Activated T-cell treated with anti-CD3 and anti-CD28 coated beads, Interleukin-2, amount 50 U/mL, for 4 hours (primary cell): ENCODE data around the gene TNFRSF1A. TPM values are rescaled to one million over a fixed set of nuclear protein-coding genes. Genes with fewer than 3 reads are reported as not detected.

ENCODE experiments used
- ATAC-seq, 2 donors: fragments of 200-7000 bp; cut with Tn5 transposase; one replicate each; pipeline ENCODE4 v1.10.0; 2021
- DNase-seq: peaks from one replicate; pipeline ENCODE4 v3.0.0-alpha.2; 2020
- H3K27me3 Mint-ChIP-seq: one replicate; pipeline ENCODE4 v1.8.0; 2021; ENCODE audit warnings: low read depth, mixed read lengths
- H3K36me3 Mint-ChIP-seq: one replicate; pipeline ENCODE4 v1.8.0; 2022; ENCODE audit warnings: mixed read lengths; ENCODE audit not compliant: insufficient read depth
- H3K4me1 Mint-ChIP-seq: one replicate; pipeline ENCODE4 v1.8.0; 2021; ENCODE audit warnings: low read depth, mixed read lengths
- H3K4me3 Mint-ChIP-seq: one replicate; pipeline ENCODE4 v1.8.0; 2021; ENCODE audit warnings: mild to moderate bottlenecking, moderate library complexity, mixed read lengths
- H3K9me3 Mint-ChIP-seq: one replicate; pipeline ENCODE4 v1.8.0; 2021; ENCODE audit warnings: mixed read lengths
- total RNA-seq, 3 donors: library from RNA; stranded (reverse); gene quantifications; one replicate each; pipeline ENCODE4 v1.2.1, GENCODE V29; 2021

Gene TNFRSF1A
- total RNA-seq, 3 donors from 2014 or later = 28.0 to 34.5 (median 33.0) TPM

- DNase-seq = no peak
- Mint-ChIP-seq H3K4me1 (peaks cover 54% of the 10 kb centered on the region), H3K4me3 (no peak overlapping the region), H3K9me3 (no peaks in the 10 kb centered on the region), H3K36me3 (no peaks in the 10 kb centered on the region), H3K27me3 (peaks cover 5% of the 10 kb centered on the region)
- ATAC-seq = no peak
Measured at GRCh38 chr12:6321905-6322304, 20.0 kb downstream of the TNFRSF1A start.

GRCh38 chr12:6319446-6319845 is 22.4 kb downstream of the TNFRSF1A start:
- Mint-ChIP-seq H3K4me1 (peaks cover 37% of the 10 kb centered on the region), H3K36me3 (no peaks in the 10 kb centered on the region), H3K4me3 (no peak overlapping the region), H3K9me3 (no peaks in the 10 kb centered on the region), H3K27me3 (peaks cover 5% of the 10 kb centered on the region)
- ATAC-seq = no peak
- no peak for DNase-seq

- Mint-ChIP-seq H3K27me3 (peaks cover 5% of the 10 kb centered on the region), H3K4me1 (peaks cover 28% of the 10 kb centered on the region), H3K4me3 (no peak overlapping the region)
Measured at GRCh38 chr12:6318440-6318879, 23.4 kb downstream of the TNFRSF1A start.

DNA sequence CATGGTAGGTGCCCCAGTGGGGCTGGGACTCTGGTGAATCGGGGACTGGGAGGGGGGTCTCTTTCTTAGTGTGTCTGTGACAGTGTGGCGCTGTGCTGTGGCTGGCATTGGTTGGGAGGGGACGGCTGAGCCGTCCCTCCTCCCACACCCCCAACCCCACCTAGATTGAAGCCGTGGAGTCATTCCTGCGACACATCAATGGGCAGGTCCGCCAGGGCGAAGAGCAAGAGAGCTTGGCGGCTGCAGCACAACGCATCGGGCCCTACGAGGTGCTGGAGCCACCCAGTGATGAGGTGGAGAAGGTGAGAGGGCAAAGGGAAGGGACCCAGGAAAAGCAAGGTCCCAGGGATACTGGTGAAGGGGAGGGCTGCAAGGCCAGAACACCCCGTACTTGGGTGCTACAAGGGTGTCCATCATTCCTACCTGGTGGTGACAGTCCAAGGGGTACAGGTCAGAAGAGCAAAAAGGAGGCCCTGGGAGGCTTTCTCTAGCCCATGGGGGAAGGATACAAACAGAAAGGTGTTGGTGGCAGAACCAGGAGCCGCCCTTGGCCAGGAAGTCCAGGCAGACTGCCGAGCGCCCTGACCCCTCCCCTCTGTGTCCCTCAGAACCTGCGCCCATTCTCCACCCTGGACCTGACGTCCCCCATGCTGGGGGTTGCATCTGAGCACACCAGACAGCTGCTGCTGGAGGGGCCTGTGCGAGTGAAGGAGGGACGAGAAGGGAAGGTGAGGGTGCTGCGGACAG is 24.0 kb downstream of the TNFRSF1A start:
- Mint-ChIP-seq H3K27me3 (peaks cover 5% of the 10 kb centered on the region), H3K4me1 (peaks cover 22% of the 10 kb centered on the region), H3K9me3 (no peaks in the 10 kb centered on the region), H3K4me3 (no peak overlapping the region), H3K36me3 (no peaks in the 10 kb centered on the region)
- DNase-seq = no peak
- ATAC-seq = peak in 1 of 2 donors; percentile 31

More at GRCh38 chr12:6318440-6318879, 23.4 kb downstream of the TNFRSF1A start:
- no peaks in the 10 kb centered on the region for H3K36me3 Mint-ChIP-seq
- ATAC-seq (peak in 1 of 2 donors; percentile 20), DNase-seq (no peak)
- no peaks in the 10 kb centered on the region for H3K9me3 Mint-ChIP-seq

DNA sequence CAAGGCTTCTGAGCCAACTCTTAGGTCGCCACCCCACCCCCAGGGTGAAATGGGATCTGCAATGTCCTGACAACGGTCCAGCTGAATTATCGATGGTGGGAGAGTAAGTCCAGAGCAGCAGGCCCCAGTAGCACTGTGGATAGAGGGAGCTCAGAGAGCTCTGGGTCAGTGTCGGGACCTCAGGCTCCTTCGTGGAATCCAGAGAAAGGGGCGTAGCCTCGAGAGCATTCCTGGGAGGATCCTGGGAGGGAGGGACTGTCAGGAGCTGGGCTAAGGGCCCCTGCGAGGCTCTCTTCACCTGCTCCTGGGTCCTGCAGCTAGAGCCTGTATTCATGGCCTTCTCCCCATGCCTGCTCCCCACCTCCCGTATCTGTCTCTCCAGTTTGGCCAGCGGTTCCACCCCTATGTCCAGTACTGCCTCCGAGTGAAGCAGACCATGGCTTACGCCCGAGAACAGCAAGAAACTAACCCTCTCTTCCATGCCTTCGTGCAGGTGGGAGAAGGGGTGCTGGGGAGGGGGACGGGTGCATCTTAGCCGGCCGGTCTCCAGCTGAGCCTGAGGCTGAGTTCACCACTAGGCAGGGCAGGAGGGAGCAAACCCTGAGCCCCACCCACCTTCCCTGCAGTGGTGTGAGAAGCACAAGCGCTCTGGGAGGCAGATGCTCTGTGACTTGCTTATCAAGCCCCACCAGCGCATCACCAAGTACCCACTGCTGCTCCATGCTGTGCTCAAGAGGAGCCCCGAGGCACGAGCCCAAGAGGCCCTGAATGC is 24.8 kb downstream of the TNFRSF1A start:
- Mint-ChIP-seq H3K27me3 (peaks cover 5% of the 10 kb centered on the region), H3K4me3 (no peak overlapping the region), H3K4me1 (peaks cover 20% of the 10 kb centered on the region), H3K9me3 (no peaks in the 10 kb centered on the region), H3K36me3 (no peaks in the 10 kb centered on the region)
- DNase-seq (no peak), ATAC-seq (no peak)

GRCh38 chr12:6315704-6316597 is 25.9 kb downstream of the TNFRSF1A start:
- peaks cover 7% of the 10 kb centered on the region for H3K27me3 Mint-ChIP-seq
- H3K36me3 Mint-ChIP-seq = no peaks in the 10 kb centered on the region
- no peak overlapping the region for H3K4me3 Mint-ChIP-seq
- peaks cover 16% of the 10 kb centered on the region for H3K4me1 Mint-ChIP-seq
- DNase-seq (no peak), ATAC-seq (no peak)
- H3K9me3 Mint-ChIP-seq = no peaks in the 10 kb centered on the region

GRCh38 chr12:6315184-6315583 is 26.7 kb downstream of the TNFRSF1A start:
- H3K36me3 Mint-ChIP-seq = no peaks in the 10 kb centered on the region
- DNase-seq (no peak), ATAC-seq (no peak)
- peaks cover 7% of the 10 kb centered on the region for H3K27me3 Mint-ChIP-seq
- no peaks in the 10 kb centered on the region for H3K9me3 Mint-ChIP-seq
- peaks cover 16% of the 10 kb centered on the region for H3K4me1 Mint-ChIP-seq
- no peak overlapping the region for H3K4me3 Mint-ChIP-seq

- DNase-seq = no peak
- no peak for ATAC-seq
- H3K36me3 Mint-ChIP-seq = no peaks in the 10 kb centered on the region
- peaks cover 16% of the 10 kb centered on the region for H3K4me1 Mint-ChIP-seq
- no peak overlapping the region for H3K4me3 Mint-ChIP-seq
- no peaks in the 10 kb centered on the region for H3K9me3 Mint-ChIP-seq
- peaks cover 7% of the 10 kb centered on the region for H3K27me3 Mint-ChIP-seq
Measured at GRCh38 chr12:6314776-6315175, 27.1 kb downstream of the TNFRSF1A start.

GRCh38 chr12:6313326-6313940 is 28.4 kb downstream of the TNFRSF1A start:
- Mint-ChIP-seq H3K36me3 (no peaks in the 10 kb centered on the region), H3K9me3 (no peaks in the 10 kb centered on the region), H3K27me3 (peaks cover 12% of the 10 kb centered on the region), H3K4me3 (no peak overlapping the region), H3K4me1 (peaks cover 12% of the 10 kb centered on the region)
- DNase-seq (no peak), ATAC-seq (no peak)

DNA sequence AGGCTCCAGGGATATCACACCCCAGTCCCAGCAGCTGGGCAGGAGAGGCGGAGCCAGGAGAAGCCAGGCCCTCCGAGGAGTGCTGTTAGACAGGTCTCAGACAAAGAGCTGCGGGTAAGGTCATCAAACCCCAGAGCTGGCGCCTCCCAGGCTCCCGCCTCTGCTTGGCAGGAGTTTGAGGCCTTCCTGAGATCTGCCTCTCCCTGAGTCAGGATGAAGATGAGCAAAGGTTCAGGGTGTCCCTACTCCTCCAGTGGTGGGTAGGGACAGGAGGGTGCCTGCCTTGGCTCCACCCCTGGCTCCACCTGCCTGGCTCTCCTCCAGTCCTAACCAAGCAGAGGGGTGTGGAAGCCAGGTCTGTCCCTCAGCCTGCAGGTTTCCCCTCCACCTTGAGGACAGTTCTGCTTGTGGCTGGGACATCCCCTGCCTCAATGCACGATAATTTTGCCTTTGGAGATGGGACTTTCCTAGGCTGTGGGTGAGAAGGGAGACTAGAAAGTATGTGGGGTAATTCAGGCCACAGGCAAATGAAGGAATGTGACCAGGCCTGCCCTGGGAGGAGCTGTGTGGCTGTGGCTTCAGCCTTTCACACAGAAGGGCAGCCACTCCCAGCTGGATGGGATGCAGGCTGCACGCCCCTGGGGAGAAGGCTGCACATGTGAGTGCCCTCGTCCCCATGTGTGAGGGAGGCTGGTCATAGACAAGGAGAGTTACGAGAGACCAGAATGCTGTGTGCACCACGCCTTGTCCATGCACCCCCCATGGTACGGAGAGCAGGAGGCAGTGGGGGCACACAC is 29.1 kb downstream of the TNFRSF1A start:
- H3K4me3 Mint-ChIP-seq = no peak overlapping the region
- DNase-seq = no peak

DNA sequence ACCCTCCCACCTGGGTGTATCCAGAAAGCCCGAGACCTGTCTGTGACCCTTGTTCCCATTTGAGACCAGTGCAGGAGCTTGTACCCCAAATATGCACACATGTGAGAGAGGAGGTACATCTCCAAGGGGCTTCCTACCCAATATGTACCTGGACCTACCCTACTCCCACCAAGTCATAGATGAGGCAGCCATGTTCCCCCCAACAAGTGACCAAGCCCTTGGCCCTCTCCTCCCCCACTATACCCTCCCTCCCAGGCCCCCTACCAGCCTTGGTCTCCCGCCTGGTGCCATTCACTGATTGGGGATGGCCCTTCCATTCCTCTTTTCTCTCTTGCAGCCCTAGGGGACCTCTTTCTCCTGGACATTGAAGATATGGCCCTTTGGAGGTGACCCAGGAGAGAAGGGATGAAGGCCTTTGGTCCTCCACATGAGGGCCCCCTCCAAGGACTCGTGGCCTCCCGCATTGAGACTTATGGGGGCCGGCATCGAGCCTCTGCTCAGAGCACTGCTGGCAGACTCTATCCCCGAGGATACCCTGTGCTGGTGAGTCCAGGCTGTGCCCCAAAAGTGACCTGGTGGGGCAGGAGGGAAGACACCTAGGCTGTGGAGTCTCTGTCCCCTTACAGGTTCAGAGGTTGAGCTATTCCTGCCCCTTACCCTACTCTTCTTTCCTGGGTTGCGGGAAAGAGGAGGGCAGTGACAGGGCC is 29.9 kb downstream of the TNFRSF1A start:
- Mint-ChIP-seq H3K4me3 (no peak overlapping the region), H3K27me3 (peaks cover 8% of the 10 kb centered on the region), H3K9me3 (no peaks in the 10 kb centered on the region), H3K36me3 (no peaks in the 10 kb centered on the region), H3K4me1 (peaks cover 2% of the 10 kb centered on the region)
- ATAC-seq = no peak
- no peak for DNase-seq

More for the DNA sequence above, 29.1 kb downstream of the TNFRSF1A start:
- Mint-ChIP-seq H3K27me3 (peaks cover 11% of the 10 kb centered on the region), H3K9me3 (no peaks in the 10 kb centered on the region), H3K4me1 (peaks cover 5% of the 10 kb centered on the region), H3K36me3 (no peaks in the 10 kb centered on the region)
- peak in 1 of 2 donors; percentile 30 for ATAC-seq

- Mint-ChIP-seq H3K4me1 (peaks cover 2% of the 10 kb centered on the region), H3K9me3 (no peaks in the 10 kb centered on the region), H3K4me3 (no peak overlapping the region), H3K27me3 (peaks cover 8% of the 10 kb centered on the region), H3K36me3 (no peaks in the 10 kb centered on the region)
- DNase-seq (no peak), ATAC-seq (peak in 1 of 2 donors; percentile 15)
Measured at GRCh38 chr12:6310771-6311610, 30.9 kb downstream of the TNFRSF1A start.
